Femur (tissue), 1 donor: ENCODE measurements around the gene KCNK10.
A peak's percentile ranks its signal among the peaks of the same experiment; 100 is the strongest.
"Not testable (repeated sequence)": the region's sequence is repeated elsewhere in the genome, so short reads cannot be mapped to it uniquely, and the experiment has no call there.

ENCODE experiments used
- DNase-seq: peaks from one replicate; pipeline ENCODE4 v3.0.0-alpha.2; 2017

KCNK10 gene

DNA sequence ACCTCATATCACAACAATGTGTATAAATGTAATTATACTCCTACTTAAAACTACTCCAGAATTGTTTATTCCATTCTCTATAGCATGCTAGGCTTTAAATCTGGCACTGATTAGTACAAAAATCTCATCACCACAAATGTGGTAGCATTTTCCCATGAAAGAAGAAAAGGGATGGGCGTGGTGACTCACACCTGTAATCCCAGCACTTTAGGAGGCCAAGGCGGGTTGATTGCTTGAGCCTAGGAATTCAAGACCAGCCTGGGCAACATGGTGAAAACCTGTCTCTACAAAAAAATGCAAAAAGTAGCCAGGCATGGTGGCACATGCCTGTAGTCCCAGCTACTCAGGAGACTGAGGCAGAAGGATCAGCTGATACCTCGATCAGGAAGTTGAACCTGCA, 61.8 kb downstream of the KCNK10 start:
- DNase-seq = not testable (repeated sequence)

DNA sequence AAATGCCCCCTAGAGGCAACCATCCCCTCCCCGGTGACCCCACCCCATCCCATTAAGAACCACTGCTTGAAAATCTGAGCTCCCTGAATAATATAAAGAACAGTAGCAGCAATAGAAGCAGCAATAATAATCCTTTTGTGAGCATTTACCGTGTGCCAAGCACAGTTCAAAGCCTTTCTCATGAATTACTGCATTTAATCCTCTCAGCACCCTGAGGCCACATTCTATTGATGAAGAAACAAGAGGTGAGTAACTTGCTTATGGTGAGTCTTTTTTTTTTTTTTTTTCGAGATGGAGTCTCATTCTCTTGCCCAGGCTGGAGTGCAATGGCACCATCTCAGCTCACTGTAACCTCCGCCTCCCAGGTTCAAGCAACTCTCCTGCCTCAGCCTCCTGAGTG, 65.0 kb downstream of the KCNK10 start:
- no peak for DNase-seq

- peak; percentile 53 for DNase-seq
These were observed 65.8 kb downstream of the KCNK10 start for GRCh38 chr14:88256997-88257950.

- DNase-seq = no peak
These were observed 67.3 kb downstream of the KCNK10 start for GRCh38 chr14:88255798-88256197.

DNA sequence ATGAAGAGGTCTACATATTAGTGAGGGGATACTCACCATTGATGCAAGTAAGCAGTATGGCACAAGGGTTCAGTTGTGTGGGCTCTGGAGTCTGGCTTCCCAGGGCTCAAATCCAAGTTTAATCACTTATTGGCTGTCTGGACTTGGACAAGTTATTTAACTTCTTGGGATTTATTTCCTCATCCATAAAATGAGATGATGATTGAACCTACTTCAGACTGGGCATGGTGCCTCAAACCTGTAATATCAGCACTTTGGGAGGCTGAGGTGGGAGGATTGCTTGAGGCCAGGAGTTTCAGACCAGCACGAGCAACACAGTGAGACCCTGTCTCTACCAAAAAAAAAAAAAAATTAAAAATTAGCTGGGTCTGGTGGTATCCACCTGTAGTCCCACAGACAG, 67.9 kb downstream of the KCNK10 start:
- DNase-seq = no peak

- DNase-seq = no peak
These were observed 70.6 kb downstream of the KCNK10 start for GRCh38 chr14:88252498-88252897.

GRCh38 chr14:88251650-88252049, 71.4 kb downstream of the KCNK10 start:
- DNase-seq = no peak

DNA sequence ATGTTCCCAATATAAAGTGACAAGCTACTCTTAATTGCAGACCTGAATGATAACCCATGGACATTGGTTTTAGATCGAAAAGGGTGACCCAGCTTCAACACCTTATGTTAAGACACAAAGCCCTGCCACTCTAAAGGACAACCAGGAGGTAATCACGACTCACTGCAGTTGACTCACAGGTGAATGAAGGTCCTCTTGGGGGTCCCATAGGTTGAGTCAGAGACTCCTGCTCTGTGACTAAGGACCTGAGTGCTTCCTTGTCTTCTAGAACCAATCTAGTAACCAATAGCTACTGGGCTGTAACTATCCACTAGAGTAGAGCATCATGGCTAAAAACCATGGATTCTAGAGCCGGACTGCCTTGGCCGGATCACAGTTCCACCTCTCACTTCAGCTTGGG, 73.8 kb downstream of the KCNK10 start:
- no peak for DNase-seq

GRCh38 chr14:88248606-88249005, 74.5 kb downstream of the KCNK10 start:
- DNase-seq = no peak

DNA sequence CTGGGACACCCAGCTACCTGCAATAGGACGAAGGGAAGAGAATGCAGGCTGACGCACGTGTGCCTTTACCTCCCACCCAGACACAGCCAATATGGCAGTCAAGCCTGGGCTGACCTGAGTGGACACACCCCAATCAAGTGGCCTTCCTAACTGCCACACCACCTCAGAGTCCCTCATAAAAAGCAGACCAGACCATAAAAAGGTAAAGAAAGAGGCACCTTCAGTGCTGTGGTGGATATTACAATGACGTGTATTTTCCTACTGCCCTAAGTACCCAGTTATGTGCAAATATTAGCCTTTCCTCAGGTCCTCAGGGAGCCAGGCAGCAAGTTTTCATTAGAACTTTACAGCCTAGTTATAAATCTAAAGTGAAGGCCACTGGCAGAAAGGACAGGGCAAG, 75.8 kb downstream of the KCNK10 start:
- DNase-seq = no peak

DNA sequence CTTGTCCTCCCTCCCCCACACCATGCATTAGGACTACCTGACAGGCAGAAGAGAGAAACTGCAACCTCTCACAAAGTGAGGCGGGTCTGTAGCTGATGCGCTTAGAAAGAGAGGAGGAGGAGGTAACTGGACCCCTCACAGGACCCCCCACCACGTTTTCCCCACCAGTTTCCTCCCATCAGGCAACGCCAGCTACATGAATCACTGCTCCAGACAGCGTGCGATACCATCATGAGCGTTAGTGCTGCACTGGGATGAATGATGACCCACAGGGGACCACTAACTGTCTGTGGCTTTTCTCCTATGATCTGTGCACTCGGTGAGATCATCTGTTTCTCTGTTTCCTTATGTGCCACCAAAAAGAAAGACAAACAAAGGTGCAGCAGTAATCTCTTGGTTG, 77.7 kb downstream of the KCNK10 start:
- DNase-seq = no peak

DNA sequence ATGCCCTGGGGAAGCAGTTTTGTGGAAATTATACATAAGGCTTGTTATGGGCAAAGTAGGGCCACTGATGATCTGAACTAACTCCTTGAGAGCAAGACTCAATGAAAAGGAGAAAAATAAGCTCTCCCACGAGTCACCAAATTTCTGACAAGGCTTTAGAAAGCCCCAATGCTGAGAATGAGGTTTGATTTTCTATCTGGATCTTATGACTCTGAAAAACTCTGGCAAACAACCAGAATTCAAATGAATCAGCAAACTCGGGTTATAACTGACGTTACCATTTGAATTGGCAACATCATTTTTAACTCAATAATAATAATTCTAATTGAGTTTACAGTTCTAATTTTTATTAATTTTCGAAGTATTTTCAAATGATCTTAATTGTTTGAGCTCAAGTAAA, 79.1 kb downstream of the KCNK10 start:
- no peak for DNase-seq

DNA sequence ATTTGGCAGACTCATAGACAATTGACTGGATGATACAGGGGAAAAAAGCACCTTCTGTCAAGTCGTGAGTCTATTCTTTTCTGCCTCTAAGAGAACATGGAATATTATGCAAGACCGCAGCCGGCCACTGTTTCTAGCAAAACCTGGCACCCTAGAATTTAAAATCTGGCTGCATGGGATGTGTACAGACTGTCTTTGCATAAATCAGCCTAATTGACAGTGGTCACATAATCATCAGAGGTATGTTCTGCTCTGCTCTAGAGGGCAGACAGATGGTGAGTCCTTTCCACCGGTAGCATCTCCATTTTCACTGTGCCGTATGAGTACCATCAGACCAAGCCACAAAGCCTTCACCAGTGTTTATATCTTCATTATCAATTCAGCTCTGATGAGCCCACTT, 80.6 kb downstream of the KCNK10 start:
- DNase-seq = no peak

DNA sequence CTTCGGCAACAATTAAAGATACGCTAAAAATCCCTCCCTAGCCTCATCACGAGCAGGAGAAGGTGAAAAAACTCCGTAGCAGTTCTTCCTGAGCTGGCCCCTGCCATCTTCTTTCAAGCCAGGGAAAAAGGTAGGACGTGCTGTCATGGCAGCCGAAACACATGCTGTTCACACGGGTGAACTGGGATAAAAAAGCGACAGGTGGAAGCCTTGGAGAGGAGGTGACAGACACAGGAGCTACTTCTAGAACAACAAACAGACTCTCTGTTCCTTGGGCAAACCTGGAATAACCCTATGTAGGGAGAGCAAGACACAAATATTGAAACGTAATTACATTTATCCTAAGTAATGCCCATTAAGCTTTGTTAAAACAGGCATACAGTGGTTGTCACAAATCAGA, 81.3 kb downstream of the KCNK10 start:
- DNase-seq = no peak

DNA sequence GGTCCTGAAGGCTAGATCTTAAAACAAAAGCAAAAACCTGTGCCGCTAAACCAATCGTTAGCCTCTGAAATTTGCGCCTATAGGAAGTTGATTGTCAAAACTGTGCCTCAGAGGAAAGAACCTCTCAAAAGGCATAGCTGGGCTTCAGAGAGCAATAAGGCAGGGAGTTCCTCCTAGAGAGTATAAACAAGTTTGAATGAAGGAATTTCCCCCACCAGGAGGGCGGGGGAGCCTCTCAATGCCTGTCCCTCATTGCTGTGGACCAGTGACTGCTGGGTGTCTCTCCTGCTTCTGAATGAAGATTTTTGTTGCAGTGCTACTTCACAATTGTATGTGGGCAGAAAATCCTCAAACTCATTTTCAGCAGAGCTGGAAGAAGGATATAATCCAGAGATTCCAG, 88.6 kb downstream of the KCNK10 start:
- no peak for DNase-seq

DNA sequence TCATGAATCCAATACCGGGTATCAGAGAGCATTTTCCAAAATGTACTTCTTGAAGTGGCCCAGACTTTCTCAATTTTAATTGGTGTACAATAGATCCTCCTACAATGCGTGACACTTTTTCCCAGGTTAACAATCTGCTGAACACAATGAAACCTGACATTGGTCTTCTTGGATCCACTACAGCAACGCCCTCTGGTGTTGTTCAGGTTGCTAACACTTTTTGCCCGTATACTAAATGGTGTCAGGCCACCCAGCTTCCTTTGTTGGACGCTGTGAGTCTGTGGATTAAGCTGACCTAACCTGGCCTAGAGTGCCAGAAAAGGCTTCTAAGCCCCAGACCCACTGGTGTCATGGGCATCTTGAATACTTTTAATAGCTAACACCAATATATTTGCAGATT, 89.2 kb downstream of the KCNK10 start:
- DNase-seq = no peak

- DNase-seq = peak; percentile 36
These were observed 90.3 kb downstream of the KCNK10 start for GRCh38 chr14:88232771-88233170.

DNA sequence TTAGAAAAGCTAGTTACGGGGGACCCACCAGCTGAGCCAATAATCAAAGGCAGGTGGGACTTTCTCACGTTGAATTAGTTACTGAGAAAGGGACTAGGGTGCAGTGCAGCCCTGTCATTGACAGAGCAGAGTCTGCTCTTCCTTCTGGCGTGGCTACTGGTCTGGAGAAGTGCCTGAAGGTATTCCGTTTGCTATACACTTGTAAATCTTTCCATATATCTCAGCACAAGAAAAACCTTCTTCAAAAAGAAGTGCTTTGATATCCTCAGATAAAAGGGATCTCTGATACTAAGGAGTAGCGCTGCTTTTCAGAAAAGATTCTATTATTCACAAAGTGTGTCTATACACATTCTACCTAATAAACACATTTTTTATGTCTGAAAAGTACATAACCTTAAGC, 91.5 kb downstream of the KCNK10 start:
- DNase-seq = no peak

DNA sequence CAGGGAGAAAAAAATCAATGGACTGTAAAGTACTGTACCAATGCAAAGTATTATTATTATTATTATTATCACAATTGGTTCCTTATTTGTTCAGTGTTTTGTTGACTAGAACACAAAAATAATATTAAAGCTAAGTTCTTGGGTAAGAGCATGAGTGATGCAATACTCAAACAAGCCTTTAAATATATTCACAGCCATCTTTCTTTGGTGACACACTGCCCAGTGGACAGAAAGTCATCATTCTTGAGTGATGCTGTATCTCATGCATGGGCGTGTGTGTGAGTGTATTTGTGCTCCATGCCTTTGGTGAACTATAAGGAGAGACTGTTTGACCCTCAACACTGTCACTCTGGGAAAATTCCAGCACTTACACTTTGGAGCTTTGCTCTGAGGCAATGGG, 93.6 kb downstream of the KCNK10 start:
- no peak for DNase-seq

- no peak for DNase-seq
These were observed 94.4 kb downstream of the KCNK10 start for GRCh38 chr14:88228522-88229236.

- no peak for DNase-seq
These were observed 95.4 kb downstream of the KCNK10 start for GRCh38 chr14:88227693-88228092.

- DNase-seq = no peak
These were observed 97.3 kb downstream of the KCNK10 start for GRCh38 chr14:88225721-88226120.

DNA sequence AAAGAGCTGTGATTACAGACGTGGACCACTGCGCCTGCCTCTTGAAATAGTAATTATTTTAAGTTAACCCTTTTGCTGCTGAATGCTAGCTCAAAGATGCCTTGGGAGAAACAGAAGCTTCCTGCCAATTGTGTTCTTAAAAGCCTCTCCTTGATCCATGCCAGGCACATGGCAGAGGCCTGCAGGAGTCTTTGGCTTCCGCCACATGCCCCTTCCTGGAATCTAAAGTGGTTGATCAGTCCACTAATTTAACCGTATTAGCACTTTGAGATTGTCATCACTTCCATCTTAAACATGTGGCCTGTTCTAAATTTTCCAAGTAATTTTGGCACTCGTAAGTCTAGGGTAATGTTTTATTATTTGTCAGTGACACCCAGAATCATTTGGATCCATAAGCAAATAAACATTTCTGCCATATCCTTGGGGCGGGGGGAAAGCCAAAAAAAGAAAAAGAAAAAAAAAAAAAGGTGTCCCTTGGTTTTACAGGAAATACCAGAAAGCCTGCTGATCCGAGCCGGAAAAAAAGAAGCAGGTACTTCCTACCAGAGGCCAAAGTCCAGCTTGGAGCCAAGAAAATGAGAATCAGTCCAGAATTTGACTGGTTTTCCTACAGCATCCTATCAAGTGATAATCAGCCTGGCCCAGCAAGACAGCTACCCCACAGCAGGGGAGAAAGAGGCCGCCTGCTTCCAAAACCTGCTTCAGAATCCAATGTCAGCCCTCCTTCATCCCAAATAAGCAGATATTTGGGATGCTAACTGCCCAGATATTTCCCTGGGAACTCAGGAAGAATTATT, 104.8 kb downstream of the KCNK10 start:
- DNase-seq = no peak
